ENCODE results near the gene LEKR1. TPM values are rescaled to one million over a fixed set of nuclear protein-coding genes. Genes with fewer than 3 reads are reported as not detected.
"Not testable (repeated sequence)": the region's sequence is repeated elsewhere in the genome, so short reads cannot be mapped to it uniquely, and the experiment has no call there.

The LEKR1 gene
- total RNA-seq, 1 experiment from 2014 or later, result 0.37 TPM

- no peak for DNase-seq (ENCODE audit: low spot score)
These were observed 76.8 kb downstream of the LEKR1 start for GRCh38 chr3:156902916-156903315.

GRCh38 chr3:156906275-156906674 is 80.1 kb downstream of the LEKR1 start:
- no peak for DNase-seq (ENCODE audit: low spot score)

GRCh38 chr3:156908398-156908797 is 82.2 kb downstream of the LEKR1 start:
- no peak for DNase-seq (ENCODE audit: low spot score)

GRCh38 chr3:156910022-156910421 is 83.9 kb downstream of the LEKR1 start:
- DNase-seq (ENCODE audit: low spot score), result no peak

- DNase-seq (ENCODE audit: low spot score), result not testable (repeated sequence)
These were observed 84.7 kb downstream of the LEKR1 start for GRCh38 chr3:156910831-156911230.

GRCh38 chr3:156914300-156914699 is 88.1 kb downstream of the LEKR1 start:
- DNase-seq (ENCODE audit: low spot score), result not testable (repeated sequence)

- no peak for DNase-seq (ENCODE audit: low spot score)
These were observed 89.2 kb downstream of the LEKR1 start for GRCh38 chr3:156915372-156915771.

GRCh38 chr3:156918746-156919145 is 92.6 kb downstream of the LEKR1 start:
- no peak for DNase-seq (ENCODE audit: low spot score)

- DNase-seq (ENCODE audit: low spot score), result no peak
These were observed 93.7 kb downstream of the LEKR1 start for GRCh38 chr3:156919818-156920217.

- no peak for DNase-seq (ENCODE audit: low spot score)
These were observed 94.2 kb downstream of the LEKR1 start for GRCh38 chr3:156920399-156920798.

GRCh38 chr3:156923349-156923748 is 97.2 kb downstream of the LEKR1 start:
- DNase-seq (ENCODE audit: low spot score), result no peak

- no peak for DNase-seq (ENCODE audit: low spot score)
These were observed 112.6 kb downstream of the LEKR1 start for GRCh38 chr3:156938724-156939123.

- no peak for DNase-seq (ENCODE audit: low spot score)
These were observed 113.2 kb downstream of the LEKR1 start for GRCh38 chr3:156939315-156939714.

GRCh38 chr3:156941311-156941710 is 115.2 kb downstream of the LEKR1 start:
- DNase-seq (ENCODE audit: low spot score), result no peak

- no peak for DNase-seq (ENCODE audit: low spot score)
These were observed 122.5 kb downstream of the LEKR1 start for GRCh38 chr3:156948402-156949210.

GRCh38 chr3:156952011-156952410 is 125.9 kb downstream of the LEKR1 start:
- no peak for DNase-seq (ENCODE audit: low spot score)

GRCh38 chr3:156957715-156958114 is 131.6 kb downstream of the LEKR1 start:
- no peak for DNase-seq (ENCODE audit: low spot score)

- DNase-seq (ENCODE audit: low spot score), result no peak
These were observed 136.9 kb downstream of the LEKR1 start for GRCh38 chr3:156963096-156963495.

GRCh38 chr3:156964577-156964976 is 138.4 kb downstream of the LEKR1 start:
- no peak for DNase-seq (ENCODE audit: low spot score)

GRCh38 chr3:156966349-156966748 is 140.2 kb downstream of the LEKR1 start:
- DNase-seq (ENCODE audit: low spot score), result not testable (repeated sequence)

GRCh38 chr3:156973954-156974353 is 147.8 kb downstream of the LEKR1 start:
- no peak for DNase-seq (ENCODE audit: low spot score)

- DNase-seq (ENCODE audit: low spot score), result no peak
These were observed 148.8 kb downstream of the LEKR1 start for GRCh38 chr3:156974931-156975330.

GRCh38 chr3:156975721-156976120 is 149.6 kb downstream of the LEKR1 start:
- no peak for DNase-seq (ENCODE audit: low spot score)

- no peak for DNase-seq (ENCODE audit: low spot score)
These were observed 150.8 kb downstream of the LEKR1 start for GRCh38 chr3:156976933-156977332.
